Activated CD4-positive, alpha-beta T cell treated with anti-CD3 and anti-CD28 coated beads, Interleukin-2, amount 50 U/mL, for 48 hours (primary cell): ENCODE measurements around the gene AGAP1.

Experiments used
- DNase-seq, 2 experiments: peaks; one replicate each; pipeline ENCODE4 v3.0.0-alpha.2; 2020

The AGAP1 gene

GRCh38 chr2:235492850-235493344 lies 946 bp upstream of the AGAP1 start:
- DNase-seq = no peak

- peak in 1 of 2 experiments; percentile 10 for DNase-seq
These were observed 455 bp upstream of the AGAP1 start for GRCh38 chr2:235493402-235493774.

- peak in 1 of 2 experiments; percentile 11 for DNase-seq
These were observed 1.0 kb downstream of the AGAP1 start for GRCh38 chr2:235494716-235495372.

- DNase-seq = no peak
These were observed 1.8 kb downstream of the AGAP1 start for GRCh38 chr2:235495373-235496238.

GRCh38 chr2:235496239-235496621 lies 2.4 kb downstream of the AGAP1 start:
- no peak for DNase-seq

- DNase-seq = no peak
These were observed 3.3 kb downstream of the AGAP1 start for GRCh38 chr2:235497096-235497495.

- DNase-seq = no peak
These were observed 4.7 kb downstream of the AGAP1 start for GRCh38 chr2:235498541-235498940.

GRCh38 chr2:235498946-235499812 lies 5.3 kb downstream of the AGAP1 start:
- DNase-seq = no peak

GRCh38 chr2:235500110-235500760 lies 6.4 kb downstream of the AGAP1 start:
- DNase-seq = no peak

- no peak for DNase-seq
These were observed 7.2 kb downstream of the AGAP1 start for GRCh38 chr2:235500761-235501672.

GRCh38 chr2:235501673-235502031 lies 7.8 kb downstream of the AGAP1 start:
- no peak for DNase-seq

GRCh38 chr2:235502336-235502735 lies 8.5 kb downstream of the AGAP1 start:
- DNase-seq = no peak

- no peak for DNase-seq
These were observed 10.8 kb downstream of the AGAP1 start for GRCh38 chr2:235504441-235505180.

GRCh38 chr2:235505181-235505741 lies 11.4 kb downstream of the AGAP1 start:
- no peak for DNase-seq

- DNase-seq = no peak
These were observed 12.6 kb downstream of the AGAP1 start for GRCh38 chr2:235506291-235506996.

- no peak for DNase-seq
These were observed 13.3 kb downstream of the AGAP1 start for GRCh38 chr2:235506997-235507615.

GRCh38 chr2:235507928-235508327 lies 14.1 kb downstream of the AGAP1 start:
- no peak for DNase-seq

- no peak for DNase-seq
These were observed 14.7 kb downstream of the AGAP1 start for GRCh38 chr2:235508371-235509160.

GRCh38 chr2:235510318-235510717 lies 16.5 kb downstream of the AGAP1 start:
- no peak for DNase-seq
